GM10266 (cell line): ENCODE results near the gene TIMM17B.
"Not testable (repeated sequence)": the region's sequence is repeated elsewhere in the genome, so short reads cannot be mapped to it uniquely, and the experiment has no call there.

ENCODE experiments used
- DNase-seq: peaks from one replicate; pipeline ENCODE4 v3.0.0; 2012; ENCODE audit errors: extremely low spot score
- CTCF ChIP-seq: IDR thresholded peaks from 2 replicates; pipeline ENCODE4 v1.5.1; 2012; ENCODE audit warnings: mild to moderate bottlenecking, low read depth; ENCODE audit not compliant: control insufficient read depth, insufficient read depth; ENCODE audit errors: missing control alignments

TIMM17B gene

GRCh38 chrX:48892896-48893295 is 4.7 kb downstream of the TIMM17B start:
- no peak for TF ChIP-seq CTCF
- DNase-seq: no peak

GRCh38 chrX:48891402-48892288 is 5.9 kb downstream of the TIMM17B start:
- TF ChIP-seq CTCF: peak; percentile 53
- peak; percentile 67 for DNase-seq

- DNase-seq: no peak
- no peak for TF ChIP-seq CTCF
Measured at GRCh38 chrX:48890934-48891401, 6.6 kb downstream of the TIMM17B start.

- TF ChIP-seq CTCF: no peak
- DNase-seq: no peak
Measured at GRCh38 chrX:48890296-48890925, 7.2 kb downstream of the TIMM17B start.

GRCh38 chrX:48886586-48886985 is 11.0 kb downstream of the TIMM17B start:
- DNase-seq: not testable (repeated sequence)

GRCh38 chrX:48883729-48884128 is 13.8 kb downstream of the TIMM17B start:
- no peak for DNase-seq
- no peak for TF ChIP-seq CTCF

- DNase-seq: not testable (repeated sequence)
Measured at GRCh38 chrX:48876944-48877343, 20.6 kb downstream of the TIMM17B start.

- DNase-seq: not testable (repeated sequence)
Measured at GRCh38 chrX:48872017-48872416, 25.6 kb downstream of the TIMM17B start.
